HPDE6-E6E7 (cell line): ENCODE results near the gene TNFRSF18.

Source experiments
- DNase-seq: peaks from one replicate; pipeline ENCODE4 v3.0.0; 2011; ENCODE audit warnings: missing footprints; ENCODE audit errors: extremely low spot score

Gene TNFRSF18

DNA sequence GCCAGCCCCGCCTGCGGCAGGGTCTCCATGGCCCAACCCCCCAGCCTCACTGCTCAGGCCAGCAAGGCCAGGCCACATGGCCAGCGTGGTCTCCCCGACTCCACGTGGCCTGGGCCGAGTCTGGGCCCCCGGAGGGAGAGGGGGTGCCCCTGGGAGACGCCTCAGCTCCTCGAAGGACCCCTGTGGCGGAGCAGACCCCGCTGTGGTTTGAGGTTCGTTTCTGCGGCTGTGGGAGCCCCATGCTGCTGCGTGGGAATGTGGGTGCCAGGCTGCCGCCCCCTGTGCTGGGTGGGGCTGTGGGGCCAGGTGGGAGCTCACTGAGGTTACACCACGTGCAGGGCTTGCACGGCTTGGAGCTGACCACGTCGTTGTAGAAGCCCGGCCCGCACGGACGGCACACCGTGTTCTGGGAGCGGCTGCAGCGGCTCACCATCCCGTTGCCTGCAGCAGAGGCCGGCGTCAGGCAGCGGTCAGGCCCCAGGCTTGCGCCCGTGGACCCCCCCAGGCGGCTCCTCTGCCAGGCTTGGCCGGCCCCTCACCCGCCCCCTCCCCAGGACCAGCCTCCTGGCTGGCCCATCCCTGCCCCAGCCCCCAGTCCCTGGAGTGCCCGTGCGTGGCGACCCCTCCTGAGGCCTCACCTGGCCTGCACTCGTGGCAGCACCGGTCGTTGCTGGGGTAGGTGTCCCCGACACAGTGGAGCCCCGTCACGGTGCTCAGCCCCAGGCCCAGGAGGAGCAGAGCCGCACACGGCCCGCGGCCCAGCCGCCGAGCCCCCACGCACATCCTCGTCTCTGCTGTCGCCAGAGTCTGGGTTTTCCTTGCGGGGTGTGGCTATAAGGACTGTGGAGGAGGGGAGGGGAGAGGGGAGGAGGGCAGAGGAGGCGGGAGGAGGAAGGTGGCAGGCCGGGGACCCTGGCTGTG, 7.2 kb upstream of the TNFRSF18 start, which contains the start of gene TNFRSF4:
Gene TNFRSF4, minus strand, starts transcription at position 809 of the 921 bp plus-strand sequence. Its CDS starts 26 bp downstream, at position 783.
- no peak for DNase-seq

DNA sequence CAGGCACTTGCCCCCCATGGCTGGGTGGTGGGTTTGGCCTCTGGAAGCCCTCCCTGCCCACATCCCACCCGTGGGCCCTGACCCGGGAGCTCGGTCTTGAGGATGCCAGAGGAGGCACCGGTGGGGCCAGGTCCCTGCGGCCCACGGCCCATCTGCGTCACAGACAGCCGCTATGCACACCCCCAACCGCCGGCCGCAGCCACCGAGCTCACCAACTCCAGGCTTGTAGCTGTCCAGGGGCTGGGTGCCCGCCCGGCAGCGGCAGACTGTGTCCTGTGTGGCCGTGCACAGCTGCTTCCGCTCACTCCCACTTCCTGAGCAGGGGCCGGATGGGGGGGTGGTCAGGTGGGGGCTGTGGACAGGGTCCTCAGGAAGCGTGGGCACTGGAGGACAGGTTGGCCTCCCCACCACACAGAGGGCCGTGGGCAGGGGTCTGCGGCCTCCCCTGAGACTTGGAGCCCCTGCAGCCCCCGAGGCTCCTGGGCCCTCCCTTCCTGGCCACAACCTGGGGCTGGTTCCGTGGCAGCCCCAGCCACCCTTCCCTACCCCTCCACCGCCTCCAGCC, 6.5 kb upstream of the TNFRSF18 start:
- DNase-seq = no peak

DNA sequence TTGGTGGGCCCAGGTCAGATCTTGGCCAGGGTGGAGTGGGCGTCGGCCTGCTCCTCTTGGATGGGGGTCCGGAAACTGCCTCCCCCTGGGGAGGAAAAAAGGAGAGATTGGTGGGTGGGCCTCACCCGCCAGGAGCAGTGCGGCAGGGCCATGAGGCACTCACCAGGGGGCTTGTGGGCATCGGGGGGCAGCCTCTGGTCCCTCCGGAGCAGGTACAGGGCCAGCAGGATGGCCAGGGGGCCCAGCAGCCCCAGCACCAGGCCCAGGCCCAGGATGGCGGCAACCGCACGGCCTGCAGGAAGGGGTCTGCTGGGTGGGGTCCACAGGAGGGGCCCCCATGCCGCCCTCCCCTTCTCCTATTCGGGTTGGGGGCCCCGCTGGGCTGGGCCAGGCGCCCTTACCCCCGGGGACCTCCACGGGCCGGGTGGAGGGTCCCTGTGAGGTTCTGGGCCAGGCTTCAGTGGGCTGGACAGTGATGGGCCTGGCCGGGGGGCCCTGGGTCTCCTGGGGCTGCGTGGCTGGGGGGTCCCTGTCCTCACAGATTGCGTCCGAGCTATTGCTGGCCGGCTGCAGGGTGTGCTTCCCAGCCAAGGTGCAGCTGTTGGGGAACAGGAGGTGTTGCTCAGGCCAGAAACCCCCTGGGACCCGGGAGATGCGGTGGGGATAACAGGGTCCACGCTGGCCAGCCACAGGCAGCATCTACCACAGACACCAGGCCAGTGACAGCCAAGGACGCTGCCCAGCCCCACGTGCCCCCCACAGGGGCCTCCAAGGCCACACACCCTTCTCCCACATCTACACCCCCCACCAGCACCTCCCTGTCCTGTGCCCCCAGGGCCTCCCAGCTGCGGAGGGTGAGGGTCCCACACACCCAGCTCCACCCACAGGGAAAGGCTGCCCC, 5.4 kb upstream of the TNFRSF18 start:
- no peak for DNase-seq

DNA sequence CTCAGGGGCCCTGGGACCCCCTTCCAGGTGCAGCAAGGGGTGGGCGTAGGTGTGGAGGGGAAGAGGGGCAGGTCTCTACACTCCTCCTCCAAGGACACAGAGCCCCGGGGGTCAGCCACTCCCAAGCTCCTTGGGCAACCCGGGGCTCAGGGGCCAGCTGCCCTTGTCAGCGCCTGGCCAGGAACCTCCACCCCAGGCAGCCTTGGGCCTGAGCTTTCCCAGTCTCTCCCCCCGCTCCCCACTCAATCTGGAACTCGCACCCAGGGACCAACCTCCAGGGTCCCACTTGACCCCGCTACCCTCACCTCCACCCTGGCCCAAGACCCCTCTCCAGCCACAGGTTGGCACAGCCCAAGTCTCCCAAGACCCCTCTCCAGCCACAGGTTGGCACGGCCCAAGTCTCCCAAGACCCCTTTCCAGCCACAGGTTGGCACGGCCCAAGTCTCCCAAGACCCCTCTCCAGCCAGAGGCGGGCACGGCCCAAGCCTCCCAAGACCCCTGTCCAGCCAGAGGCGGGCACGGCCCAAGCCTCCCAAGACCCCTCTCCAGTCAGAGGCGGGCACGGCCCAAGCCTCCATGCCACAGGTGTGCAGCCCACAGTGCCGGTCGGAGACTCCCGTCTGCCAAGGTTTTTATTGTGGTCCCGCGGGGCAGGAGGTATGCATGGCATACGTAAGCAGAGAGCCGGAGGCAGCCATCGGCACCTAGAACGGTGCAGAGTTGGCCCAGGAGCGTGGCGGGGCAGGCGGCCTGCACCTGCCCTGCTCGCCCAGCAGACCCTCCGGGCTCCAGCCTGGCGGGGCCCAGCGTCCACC, 4.5 kb upstream of the TNFRSF18 start:
- no peak for DNase-seq

DNA sequence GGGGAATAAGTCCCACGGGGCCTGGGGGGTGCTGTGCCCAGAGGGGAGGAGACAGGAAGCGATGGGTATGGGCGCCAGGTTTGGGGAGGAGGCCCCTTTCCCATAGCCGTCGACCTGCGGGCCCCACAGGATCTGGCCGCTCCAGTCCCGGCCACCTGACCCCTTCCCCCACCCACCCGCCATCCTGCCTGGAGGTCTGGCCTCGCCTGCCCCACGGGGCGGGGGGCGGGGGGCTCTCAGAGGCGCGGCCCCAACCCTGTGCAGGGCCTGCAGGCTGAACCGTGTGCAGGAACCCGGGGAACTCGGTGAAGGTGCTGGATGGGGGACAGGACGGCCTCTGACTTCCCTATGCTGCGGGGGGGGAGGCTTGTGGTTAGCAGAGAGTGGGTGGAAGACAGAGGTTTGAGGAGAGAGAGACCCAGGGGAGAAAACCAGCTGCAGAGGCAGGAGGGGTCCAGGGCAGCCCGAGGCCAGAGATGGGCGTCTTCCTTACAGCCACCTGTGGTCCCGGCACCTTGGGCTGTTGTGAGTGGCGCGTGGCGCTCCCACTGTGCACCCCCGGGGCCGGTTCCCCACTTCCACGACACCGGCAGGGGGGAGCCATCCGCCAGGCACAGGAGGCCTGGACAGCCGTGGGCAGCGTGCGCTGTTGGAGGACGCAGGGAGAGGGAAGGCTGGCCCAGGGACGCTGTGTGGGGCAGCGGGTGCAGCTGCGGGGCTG, 2.5 kb upstream of the TNFRSF18 start:
- no peak for DNase-seq

DNA sequence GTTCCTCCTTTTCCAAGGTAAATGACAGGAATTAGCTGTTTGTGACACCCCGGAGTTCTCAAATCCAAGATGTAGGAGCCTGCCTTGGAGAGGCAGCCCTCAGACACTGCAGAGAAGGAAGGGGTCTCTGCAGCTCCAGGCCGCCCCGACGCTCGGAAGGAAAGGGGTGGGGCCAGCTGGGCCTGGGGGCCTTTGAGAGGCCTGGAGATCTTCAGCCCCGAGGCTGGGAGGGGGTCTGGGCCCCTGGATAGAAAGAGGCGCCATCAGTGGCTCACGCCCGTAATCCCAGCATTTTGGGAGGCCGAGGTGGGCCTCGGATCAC, 1.1 kb upstream of the TNFRSF18 start:
- DNase-seq = no peak

DNA sequence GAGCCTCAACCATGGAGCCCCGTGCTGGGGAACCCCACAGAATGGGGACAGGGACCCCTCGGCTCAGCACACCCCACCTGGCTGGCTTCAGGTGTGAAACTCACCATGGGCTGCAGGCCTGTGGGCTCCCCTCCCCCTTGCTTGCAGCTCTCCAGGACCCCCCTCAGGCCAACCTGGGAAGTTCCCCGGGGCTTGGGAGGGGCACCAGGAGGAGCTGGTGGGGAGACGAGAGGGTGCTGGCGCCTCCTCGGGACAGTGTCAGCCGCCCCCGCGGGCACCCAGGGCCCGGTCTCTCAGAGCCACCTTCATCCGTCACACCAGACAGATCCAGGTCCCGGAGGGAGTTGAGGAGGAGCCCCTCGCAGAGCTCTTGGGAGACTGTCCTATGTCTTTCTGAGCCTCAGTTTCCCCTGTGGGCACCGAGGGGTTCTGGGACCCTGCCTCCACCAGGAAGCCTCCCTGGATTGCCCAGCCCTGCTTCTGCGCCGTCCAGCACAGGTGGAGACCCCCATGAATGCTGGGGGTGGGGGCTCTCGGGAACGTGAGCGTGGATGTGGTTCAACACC, 657 bp upstream of the TNFRSF18 start:
- DNase-seq = no peak

DNA sequence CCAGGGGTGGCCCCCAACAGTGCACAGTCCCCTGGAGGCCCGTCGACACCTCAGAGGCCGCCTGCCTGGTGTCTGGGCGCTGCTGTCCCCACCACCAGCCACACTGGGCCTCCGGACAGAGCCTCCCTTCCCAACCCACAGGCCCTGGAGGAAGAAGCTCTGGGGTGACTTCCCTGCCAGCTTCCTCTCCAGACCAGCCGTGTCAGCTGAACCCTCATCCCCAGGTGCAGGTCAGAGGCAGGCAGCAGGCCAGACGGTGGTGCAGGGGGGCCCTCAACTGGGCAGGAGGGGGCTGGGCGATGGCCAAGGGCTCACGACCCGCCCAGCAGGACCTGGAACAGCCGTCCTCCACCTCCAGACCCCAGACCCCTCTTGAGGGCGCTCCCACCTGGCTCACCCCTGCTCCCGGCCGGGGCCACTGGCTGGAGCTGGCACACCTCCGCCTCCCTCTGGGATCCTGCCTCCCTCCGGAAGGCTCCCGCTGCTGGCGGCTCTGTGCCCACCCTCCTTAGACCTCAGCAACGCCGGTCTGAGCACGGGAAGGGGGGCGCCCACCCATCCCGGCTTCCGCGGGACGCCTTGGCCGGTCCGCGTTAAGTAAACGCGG, 520 bp downstream of the TNFRSF18 start:
- no peak for DNase-seq

DNA sequence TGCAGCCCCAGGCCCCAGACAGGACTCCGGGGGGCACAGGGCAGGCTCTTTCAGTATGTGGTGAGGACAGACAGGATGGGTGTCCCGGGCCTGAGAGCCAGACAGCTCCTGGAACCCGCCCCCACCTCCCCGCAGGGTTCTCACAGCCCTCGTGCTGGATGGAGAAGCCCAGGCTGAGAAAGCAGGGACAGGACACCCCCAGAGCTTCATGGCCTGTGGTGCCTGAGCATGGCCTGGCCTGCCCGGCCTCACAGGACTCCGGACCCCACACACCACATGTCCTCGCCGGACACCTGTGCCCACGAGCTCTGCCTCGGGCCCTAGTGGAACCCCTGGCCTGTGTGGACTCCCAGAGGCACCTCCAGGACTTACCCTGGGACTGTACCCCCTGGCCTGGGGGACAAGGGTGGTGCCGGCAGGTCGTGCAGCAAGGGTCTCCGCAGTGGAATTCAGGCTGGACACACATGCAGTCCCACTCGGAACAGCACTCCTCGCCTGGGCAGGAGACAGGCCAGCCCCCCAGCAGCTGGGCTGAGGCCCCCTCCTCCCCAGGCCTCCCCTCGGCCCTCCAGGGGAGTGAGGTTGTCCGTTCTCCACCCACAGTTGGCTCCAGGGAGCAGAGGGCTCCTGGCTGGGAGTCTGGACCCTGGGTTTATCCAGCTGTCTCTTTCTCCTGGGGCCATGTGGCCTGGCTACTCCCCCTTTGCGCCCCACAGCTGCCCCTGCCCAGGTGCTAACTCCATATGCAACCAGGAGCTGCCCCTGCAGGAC, 1.2 kb downstream of the TNFRSF18 start:
- DNase-seq = no peak

DNA sequence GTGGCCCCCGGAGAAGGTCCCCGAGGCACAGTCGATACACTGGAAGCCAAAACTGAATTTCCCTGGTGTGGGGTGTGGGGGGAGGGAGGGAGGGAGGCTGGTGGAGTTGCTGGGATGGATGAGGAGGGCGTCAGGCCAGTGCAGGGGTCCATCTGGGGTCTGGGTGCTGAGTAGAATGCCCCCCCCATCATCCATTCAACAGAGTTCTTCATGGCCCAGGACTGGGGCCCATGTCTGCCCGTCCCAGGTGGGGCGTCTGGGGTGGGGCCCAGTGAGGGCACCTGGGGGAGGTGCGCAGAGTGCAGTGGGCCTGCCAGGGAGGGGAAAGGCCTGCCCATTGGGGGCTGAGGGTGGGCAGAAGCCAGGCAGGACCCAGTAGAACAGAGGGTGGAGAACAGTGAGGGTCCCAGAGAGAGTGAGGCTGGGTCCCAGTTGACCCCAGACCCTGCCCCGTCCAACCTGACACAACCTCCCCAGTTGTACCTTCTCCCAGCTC, 1.9 kb downstream of the TNFRSF18 start:
- DNase-seq = no peak

DNA sequence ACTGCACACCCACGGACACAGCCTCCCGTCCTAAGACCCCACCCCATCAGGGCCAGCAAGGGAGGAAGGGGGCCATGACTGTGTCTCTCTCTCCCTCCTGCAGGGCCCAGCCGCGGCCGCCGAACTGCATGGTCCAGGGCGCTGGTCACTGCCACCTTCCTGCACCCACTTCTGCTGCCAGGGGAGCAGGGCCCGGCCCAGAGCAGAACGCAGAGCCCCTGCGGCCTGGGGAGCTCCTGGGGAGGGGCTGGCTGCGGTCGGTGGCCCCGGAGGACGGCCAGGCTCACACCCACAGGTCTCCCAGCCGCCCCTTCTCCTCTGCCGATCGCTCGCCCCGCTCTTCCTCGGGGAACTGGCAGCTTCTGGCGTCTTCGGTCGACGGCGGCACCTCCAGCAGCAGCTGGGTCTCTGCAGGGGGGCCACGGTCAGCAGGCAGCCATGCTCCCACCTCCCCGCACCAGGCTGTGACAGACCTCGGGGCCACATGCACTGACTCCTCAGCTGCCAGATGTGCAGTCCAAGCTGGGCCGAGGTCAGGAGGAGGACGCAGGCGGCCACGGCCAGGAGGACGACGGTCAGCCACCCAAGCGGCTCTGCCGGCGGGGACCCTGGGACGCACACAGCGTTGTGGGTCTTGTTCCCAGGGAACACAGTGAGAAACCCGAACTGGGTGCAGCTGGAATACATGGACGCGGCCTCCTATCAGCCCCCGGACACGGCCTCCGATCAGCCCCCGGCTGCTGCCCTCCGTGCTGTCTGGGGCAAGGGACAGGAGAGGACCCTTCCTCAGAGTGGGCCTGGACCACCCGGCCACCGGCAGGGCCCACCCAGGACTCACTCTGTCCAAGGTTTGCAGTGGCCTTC, 2.6 kb downstream of the TNFRSF18 start:
- no peak for DNase-seq

DNA sequence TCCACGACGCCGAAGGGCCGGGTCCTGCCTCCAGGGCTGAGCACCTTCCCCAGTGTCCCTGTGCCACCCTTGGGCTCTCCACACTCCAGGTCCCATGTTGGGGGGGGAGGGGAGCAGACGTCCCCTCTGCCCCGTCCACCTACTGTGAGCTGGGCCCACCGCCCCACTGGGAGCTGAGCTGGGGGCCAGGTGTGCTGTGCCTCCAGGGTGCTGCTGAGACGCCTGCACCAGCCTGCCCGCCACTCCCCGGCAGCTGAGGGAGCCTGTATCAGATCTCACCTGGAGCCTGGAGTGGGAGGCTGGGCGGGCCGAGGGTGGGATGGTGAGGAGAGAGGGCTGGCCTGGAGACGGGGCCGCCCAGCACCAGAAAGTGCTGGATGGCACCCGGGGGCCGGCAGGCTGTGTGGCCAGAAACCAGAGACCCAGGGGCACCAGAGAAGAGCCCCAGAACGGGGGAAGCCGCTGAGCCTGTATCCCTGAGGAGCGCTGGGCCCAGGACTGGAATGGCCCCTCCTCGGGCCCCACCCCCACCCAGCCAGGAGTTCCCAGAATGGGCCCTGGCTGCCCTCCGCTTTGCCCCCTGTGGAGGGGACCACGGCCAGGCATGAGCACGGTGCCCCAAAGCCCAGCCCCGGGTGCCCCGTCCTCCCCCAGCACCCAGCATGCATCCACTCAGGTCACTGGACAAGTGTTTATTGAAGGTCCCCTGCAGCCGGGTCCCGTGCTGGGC, 3.4 kb downstream of the TNFRSF18 start:
- DNase-seq = no peak

DNA sequence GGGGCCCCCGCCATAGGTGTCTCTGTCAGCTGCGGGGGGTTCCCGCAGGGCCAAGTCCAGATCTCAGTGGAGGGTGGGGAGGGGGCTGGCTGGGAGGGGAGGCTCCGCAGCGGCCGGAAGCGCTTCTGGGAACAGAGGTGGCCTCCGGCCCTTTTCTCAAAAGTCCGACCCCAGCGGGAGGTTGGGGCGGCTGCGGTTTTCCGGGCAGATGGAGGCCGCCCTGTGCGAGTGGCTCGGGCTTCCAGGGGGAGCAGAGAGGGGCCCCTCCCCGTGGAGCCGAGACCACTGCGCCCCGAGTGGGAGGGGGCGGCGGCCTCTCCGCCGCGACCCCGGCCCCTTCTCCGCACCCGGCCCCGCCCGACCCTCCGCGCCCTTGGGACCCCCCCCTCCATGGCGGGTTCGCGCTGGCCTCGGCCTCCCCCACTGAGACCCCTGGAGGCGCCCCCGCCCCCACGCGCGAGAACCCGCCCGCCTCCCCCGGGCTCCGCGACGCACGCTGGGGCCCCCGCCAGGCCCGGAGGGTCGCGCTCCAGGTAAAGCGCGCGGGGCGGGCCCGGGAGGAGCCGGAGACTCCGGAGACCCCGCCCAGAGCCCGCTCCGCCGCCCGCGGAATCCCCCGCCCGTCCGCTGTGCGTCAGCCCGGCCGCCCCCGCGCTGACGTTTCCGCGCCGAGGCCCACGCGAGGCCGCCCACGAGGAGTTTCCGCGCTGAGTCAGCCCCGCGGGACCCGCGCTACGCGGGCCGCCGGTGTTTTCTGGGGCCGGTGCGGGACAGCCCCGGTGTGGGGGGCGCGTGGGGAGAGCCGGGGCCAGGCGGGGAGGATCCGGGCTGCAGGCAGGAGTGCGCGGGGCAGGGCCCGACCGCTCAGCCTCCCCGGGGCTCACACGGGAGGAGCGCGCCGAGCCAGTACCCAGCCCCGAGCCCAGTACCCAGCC, 5.2 kb downstream of the TNFRSF18 start:
- DNase-seq = no peak

DNA sequence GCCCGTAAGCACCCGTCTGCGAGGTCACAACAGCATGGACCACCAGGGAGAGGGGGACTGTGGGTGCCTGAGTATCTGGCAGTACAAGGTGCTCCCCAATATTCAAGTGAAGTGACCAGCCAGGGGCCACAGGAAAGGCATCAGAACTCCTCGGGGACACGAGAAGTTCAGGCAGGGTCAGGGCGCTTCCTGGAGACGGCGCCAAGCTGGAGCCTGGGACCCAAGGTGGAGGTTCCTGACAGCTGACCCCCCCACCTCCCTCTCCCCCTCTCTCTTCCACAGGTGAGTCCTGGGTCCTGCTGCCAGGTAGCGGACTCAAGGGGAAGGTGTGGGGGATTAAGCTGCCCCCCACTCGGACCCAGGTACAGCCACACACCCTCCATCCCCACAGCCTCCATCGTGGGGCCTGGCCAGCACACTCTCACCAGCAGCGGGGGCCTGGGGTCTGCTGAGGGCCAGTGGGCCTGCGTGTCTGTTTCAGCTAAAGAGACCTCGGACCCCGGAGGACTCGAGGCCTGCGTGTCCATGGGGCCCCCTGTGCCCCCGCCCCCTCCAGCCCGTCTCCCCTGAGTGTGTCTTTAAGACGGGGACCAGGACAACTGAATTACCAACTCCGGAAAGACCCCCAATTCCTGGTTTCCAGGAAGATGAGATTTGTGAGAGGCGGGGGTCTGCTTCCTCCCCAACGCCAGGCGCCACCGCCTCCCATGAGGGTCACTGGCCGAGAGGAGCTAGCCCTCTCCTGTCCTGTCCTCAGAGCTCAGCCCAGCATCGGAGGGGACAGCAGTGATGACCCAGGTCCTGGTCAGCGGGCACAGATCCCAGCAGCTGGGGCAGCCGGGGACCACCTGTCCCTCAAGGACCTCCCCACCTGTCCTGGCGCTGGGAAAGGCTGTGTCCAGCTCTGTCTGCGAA, 6.2 kb downstream of the TNFRSF18 start:
- no peak for DNase-seq
